Amygdala (tissue), 56 donors: ENCODE data around the gene PODXL.
A peak's percentile ranks its signal among the peaks of the same experiment; 100 is the strongest.

Experiments used
- DNase-seq, 56 donors: peaks; one replicate each; lab custom pipeline; 2025; lab: John Stamatoyannopoulos, UW

Gene PODXL

DNA sequence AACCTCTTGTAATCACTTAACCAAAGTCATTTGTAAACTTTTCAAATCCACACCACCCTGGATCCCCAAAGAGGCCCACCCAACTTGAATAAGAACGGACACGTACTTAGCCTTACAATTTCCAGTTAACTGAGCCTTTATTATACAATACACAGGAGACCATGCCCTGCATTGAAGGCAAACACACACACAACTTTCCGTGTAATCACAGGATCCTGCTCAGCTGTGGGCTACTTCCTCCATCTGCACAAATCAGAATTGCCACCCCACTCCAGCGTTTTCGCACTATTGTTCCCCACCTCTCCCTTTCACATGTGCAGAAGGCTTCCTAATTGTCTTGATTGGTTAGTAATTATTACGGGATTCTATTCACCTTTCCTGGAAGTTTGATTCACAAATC lies 12.1 kb upstream of the PODXL start:
- DNase-seq: no peak

GRCh38 chr7:131564640-131565039 lies 8.2 kb upstream of the PODXL start:
- DNase-seq: no peak

- no peak for DNase-seq
These were observed 7.5 kb upstream of the PODXL start for GRCh38 chr7:131563918-131564317.

DNA sequence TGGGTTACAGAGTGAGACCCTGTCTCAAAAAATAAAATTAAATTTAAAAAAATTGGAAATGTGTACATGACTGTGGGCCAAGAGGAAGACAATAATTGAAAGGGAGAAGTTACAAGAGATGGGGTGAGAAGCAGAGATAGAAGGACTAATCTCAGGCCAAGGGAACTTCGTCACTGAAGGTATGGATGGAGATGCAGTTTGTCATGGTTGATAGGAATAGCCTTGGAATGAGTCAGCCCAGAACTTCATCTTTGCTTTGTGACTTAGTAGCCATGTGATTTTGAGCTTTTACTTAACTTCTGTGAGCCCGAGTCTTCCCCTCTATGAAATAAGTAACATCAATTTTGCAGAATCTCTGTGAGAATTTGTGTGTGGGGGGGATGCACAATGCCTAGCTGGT lies 6.5 kb upstream of the PODXL start:
- DNase-seq: no peak

DNA sequence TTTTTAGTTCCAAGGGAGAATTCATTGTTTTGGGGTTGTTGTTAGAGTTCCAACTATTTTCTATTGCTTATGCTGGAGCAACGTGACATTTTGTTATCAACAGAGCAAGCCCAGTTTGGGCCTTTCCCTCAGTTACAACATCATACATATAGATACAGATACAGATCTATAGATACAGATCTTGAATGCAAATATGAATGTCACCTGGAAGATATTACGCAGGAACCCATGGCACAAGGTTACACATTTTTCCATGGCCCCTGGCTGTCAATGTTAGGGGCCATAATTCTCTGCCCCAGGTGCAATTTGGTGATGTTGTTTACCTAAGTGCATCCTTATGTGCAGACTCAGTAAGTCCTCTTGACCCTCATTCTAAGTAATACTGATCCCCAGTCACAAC lies 3.6 kb upstream of the PODXL start:
- no peak for DNase-seq

DNA sequence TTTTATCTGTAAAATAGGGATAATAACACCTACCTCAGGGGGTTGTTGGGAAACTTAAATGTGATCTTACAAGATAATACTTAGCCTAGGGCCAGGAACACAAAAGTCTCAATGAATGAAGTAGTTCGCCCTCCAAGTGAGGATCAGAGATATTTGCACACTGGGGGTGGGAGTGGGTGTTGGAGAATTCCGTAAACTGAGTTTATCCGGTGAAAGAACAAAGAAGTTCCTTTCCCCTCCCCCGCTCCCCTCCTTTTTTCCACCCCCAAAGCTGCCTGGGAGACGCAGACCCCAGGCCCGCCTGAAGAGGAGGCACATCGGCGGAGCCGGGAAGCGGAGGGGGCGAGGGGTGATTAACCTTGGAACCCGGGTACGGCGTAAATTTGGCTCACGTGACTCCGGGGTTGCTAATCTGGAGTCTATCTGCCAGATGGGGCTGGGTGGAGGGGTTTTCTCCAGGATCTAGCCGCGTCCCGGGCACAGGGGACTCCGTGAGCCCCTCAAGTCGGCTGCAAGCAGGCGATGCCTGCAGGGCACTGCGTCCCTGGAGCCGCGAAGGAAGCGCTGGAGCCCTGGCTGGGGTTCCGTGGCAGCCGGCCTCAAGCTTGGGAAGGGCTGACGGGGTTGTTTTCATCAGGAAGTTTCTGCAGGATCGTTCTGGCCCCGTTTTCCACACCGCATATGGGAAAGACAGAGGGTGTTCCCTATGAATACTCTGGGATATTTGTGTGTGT lies 1.4 kb upstream of the PODXL start:
- DNase-seq: peak in 7 of 56 donors; percentile 7 to 22 (median 15)

GRCh38 chr7:131556909-131557651 lies 652 bp upstream of the PODXL start:
- peak in 2 of 56 donors; percentile 49 to 53 for DNase-seq

- DNase-seq: peak in 1 of 56 donors; percentile 23
These were observed 826 bp downstream of the PODXL start for GRCh38 chr7:131555552-131556052.

DNA sequence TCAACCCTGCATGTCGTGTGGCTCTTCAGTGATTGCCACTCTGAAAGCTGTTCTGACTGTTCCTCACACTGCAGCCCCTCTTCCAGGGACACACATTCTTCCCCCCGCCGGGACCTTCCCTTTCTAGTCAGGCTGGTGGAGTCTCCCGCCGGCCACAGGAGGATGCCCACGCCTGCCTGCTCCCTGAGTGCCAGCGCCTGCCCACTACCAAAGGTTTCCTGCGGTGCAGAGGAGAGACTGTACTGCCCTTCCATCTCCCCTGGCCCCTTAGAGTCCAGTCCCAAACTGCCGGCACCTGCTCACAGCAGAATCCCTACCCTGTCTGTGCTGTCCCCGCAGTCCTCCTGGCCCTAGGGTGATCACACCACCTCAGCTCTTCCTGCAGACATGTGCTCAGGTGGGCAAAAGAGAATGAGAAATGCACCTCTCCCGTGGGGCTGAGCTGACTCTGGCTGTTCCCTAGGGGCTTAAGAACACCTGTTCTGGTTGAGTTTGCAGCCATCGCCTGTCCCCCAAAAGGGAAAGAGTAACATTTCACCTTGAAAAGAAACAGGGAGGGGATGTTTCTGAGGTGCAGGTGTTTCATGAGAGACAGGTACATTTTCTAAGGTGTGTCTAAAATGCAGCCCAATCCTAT lies 1.4 kb downstream of the PODXL start:
- DNase-seq: no peak

DNA sequence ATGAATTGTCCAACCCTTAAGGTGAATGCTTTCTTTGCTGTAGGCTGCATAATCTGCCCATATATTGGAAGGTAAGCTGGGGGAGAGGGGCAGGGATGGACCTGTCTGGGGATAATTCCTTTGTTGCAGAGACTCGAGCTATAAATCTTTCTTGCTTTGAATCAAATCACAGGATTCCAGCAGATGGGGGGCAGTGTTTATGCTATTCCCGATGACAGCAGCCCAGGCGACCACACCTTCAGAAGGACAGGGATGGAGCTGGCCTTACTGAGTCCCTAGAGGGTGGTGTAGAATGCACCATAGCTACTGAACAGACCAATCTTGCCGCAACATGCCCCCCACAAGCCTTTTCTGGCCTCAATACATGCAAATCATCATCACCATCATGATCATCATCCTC lies 2.5 kb downstream of the PODXL start:
- peak in 1 of 56 donors; percentile 28 for DNase-seq

GRCh38 chr7:131552053-131552452 lies 4.4 kb downstream of the PODXL start:
- no peak for DNase-seq

GRCh38 chr7:131550846-131551245 lies 5.6 kb downstream of the PODXL start:
- DNase-seq: no peak

- no peak for DNase-seq
These were observed 8.1 kb downstream of the PODXL start for GRCh38 chr7:131548371-131548770.

DNA sequence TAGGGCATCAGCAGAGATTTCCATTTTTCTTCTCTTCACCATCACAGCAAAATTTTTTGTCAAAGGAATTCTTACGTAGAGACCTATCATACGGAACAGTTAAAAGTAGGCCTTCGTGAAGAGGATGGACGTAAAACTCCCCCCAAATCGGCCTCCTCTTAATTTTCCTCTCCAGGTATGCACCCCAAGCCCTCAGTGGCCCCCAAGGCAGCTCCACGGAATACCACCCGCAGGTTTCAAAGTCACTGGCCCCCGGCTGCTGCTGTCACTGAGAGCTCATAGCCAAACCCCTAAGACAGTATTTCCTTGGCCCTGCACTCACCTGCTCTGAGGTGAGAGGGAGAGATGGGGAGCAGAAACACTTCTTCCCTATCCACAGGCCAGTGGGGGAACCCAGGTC lies 8.8 kb downstream of the PODXL start:
- no peak for DNase-seq

DNA sequence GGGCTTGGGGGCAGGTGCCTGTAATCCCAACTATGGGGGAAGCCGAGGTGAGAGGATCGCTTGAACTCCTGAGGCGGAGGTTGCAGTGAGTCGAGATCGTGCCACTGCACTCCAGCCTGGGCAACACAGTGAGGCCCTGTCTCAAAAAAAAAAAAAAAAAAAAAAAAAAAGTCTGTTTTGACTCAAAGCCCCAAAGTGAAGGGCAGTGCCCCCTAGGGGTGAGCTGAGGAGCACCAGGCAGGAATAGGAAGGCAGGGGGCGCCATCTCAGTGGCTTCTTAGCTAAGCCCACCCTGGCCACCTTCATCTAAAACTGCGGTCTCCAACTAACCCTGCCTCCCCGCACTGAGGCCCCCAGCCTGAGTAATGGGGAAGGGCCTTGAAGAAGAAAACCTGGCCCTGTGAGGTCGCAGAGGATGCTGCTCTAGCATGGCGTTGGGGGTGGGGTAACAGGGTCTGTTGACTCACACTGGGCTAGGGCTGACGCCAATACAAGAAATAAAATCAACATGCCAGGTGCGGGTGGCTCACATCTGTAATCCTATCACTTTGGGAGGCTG lies 9.8 kb downstream of the PODXL start:
- peak in 2 of 56 donors; percentile 3 to 14 for DNase-seq

DNA sequence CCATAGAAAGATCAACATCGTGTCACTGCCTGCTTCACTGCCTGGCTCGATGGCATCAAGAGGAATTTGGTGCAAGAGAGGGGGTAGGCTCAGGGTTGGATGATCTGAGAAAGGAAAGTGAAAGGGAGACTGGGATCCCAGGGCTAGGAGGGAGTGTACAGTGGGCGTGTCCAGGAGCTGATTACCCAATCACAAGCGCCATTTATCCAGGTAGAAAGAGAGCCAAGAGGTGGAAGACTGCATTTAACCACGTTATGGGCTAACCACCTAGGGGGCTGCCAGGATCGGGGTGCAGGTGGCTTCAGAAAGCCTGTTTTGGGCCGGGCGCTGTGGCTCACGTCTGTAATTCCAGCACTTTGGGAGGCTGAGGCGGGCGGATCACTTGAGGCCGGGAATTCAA lies 10.3 kb downstream of the PODXL start:
- DNase-seq: no peak

- peak in 6 of 56 donors; percentile 4 to 21 (median 8) for DNase-seq
These were observed 11.8 kb downstream of the PODXL start for GRCh38 chr7:131544449-131545301.

DNA sequence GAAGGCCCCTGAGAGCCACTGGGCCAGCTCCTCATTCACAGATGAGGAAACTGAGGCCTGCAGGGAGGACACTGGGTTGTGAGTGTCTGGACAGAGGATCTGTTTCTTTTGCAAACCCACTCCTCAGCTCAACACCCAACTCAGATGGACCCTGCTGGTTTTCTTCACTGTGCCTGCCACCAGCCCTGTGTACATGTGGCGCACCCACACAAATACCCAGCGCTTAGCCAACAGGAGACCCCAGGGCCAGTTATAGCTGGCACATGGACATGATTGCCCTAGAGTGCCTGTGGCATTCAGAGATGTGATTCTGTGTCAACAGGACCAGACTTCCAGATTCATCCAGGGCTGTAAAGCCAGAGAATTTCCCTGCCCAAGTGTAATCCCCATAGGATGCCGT lies 12.4 kb downstream of the PODXL start:
- DNase-seq: no peak

DNA sequence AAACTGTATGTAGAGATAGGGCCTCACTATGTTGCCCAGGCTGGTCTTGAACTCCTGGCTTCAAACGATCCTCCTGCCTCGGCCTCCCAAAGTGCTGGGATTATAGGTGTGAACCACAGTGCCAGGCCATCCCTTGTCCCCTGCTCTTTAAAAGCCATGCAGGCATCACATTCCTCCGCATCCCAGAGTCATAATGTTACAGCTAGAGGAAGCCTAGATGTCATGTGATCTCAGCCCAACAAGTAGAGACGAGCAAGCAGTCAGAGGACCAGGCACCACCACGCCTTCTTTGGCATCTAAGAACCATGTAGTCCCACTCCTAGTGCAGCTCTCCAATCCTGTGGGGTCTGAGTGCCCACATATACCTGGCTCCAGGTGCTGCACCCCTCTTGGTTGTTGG lies 13.1 kb downstream of the PODXL start:
- DNase-seq: no peak

DNA sequence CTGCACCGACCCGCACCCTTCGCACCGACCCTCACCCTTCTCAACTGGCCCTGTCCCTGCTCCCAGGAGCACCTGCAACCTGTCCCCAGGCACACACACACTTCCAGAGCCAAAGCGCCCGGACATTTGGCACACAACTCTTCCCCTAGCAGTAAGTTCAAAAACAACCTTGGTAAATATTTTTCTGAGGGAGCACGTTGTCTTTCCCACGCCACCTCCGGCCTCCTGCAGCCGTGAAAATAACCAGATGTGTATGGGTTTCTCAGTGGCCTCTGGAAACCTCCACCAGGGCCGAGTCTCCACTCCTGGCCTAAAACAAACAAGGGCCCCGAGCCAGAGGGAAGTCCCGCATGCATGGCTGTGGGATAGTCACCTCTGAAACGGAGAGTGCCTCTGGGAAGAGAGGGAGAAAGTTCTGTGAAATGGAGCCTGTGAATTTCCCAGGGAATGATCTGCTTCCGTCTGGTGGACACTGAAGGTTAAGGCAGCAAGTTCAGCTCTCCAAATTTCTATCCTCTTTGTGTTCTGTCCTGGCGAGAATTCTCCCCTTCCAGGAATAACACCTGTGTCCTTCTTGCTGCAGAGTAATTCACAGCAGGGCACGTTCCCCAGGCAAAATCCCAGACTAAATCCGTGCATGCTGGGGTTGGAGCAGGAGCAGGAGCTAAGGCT lies 15.8 kb downstream of the PODXL start:
- no peak for DNase-seq
